GM12864 (cell line): ENCODE data around the gene UBL4A.

Experiments used
- DNase-seq: peaks from one replicate; pipeline ENCODE4 v3.0.0-alpha.2; 2011; ENCODE audit warnings: low read depth
- H3K4me3 ChIP-seq: 2 replicates; pipeline ENCODE4 v1.5.1; 2011; ENCODE audit warnings: mild to moderate bottlenecking, low read depth, low read length, control low read depth
- CTCF ChIP-seq: IDR thresholded peaks from 2 replicates; pipeline ENCODE4 v1.5.1; 2011; ENCODE audit warnings: low read depth, mild to moderate bottlenecking, moderate library complexity, low read length, control low read depth, inconsistent platforms; ENCODE audit errors: missing control alignments

UBL4A gene

DNA sequence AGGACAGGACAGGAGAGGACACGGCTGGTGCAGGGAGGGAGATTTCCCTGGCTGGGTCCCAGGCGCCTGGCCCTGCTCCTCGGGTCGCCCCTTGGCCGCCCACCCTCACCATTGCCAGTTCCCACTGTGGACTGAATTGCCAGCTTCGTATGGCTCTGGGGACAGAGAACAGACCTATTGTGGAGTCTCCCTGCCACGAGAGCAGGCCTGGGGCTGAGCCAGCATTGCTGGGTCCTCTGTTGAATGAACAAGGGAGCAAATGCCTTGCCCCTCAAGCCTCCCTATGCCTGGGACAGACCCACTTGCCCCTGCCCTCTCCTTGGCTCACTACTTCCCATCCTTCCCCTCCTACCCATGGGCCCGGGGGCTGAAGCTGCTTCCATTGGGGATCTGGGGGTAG, 24.0 kb downstream of the UBL4A start:
- TF ChIP-seq CTCF = no peak
- no peak for DNase-seq
- no peak overlapping the region for H3K4me3 ChIP-seq

GRCh38 chrX:154460326-154460725, 26.1 kb downstream of the UBL4A start:
- no peak overlapping the region for H3K4me3 ChIP-seq
- TF ChIP-seq CTCF = no peak
- no peak for DNase-seq

GRCh38 chrX:154459832-154460231, 26.6 kb downstream of the UBL4A start:
- TF ChIP-seq CTCF = no peak
- no peak for DNase-seq
- peak overlapping the region; percentile 75 for H3K4me3 ChIP-seq

DNA sequence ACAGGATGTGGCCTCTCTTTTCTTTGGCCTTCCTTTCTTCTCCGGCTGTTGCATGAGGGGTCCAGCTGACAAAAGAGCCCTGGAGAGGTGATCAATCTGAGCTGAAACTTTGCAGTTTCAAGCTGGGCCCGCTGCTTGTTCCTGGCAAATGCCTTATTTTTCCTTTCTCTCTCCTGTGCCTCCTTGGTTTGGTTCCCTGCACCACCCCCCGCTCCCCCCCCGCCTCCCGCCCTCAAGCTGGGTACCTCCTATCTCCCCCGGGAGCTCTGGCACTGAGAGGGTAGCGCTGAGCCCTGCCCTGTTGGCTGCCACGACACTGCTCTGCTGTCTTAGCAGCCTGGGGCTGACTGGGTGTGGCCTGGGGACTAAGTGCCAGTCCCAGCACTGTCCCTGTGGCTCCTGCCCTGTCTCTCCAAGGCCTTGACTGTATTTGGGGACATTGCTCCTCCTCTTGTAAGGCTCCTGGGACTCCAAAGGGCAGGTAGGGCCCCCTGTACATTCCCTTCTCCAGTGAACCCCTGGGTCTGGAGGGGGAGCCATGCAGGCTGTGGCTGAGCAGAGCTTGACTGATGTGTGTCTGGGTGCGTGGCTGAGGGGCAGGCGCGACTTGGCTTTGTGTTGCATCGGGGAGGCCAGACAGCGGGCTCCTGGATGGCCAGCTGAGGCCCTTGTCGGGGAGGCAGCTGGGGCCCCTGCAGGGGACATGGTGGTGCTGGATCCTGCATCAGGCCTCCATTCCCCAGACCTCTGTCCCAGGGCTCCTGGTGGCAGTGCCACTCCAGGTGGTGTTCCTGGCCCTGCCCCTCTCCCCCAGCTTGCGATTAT, 27.2 kb downstream of the UBL4A start:
- no peak for DNase-seq
- TF ChIP-seq CTCF = no peak

DNA sequence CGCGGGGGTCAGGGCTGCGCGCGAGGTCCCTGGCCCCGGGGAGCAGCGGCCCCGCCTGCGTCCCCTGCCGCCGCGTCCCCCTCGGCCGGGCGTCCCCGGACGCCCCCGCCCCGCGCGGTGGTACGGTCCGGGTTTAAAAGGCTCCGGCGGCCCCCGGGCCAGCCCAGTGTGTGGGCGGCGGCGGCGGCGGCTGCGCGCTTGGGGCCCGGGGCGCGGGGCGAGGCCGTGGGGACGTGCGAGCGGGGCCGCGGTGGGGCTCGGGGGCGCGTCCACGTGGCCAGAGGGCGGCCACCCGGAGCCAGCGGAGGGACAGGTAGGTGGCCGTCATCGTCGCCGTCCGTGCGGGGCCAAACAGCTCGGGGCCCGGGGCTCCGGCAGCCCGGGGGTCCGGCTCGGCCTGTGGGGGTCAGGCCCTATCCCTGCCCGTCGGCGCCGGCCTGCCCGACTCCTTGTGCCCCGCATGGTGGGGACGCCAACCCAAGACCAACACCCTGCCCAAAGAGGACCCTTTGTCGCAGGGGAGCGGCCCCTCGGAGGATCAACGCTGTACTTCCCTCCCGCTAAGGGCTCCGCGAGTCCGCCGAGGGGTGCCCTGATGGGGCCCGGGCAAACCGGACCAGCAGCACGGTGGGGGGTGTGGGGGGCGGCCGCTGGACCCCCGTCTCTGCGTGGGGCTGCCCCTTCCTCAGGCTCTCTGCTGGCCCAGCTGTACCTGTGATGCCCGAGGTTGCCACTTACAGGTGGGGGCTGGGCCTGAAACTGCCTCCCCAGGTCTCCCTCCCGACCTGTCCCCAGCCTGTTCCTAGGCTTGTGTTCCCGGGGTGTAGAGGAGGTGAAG, 28.1 kb downstream of the UBL4A start, which contains the start of gene PLXNA3:
Gene PLXNA3 (plus strand): TSS at position 166 of the 838 bp plus-strand sequence. CDS start 1,903 bp downstream, outside the sequence.
- TF ChIP-seq CTCF = no peak
- no peak for DNase-seq

More for the DNA sequence above, 27.2 kb downstream of the UBL4A start:
- peak overlapping the region; percentile 75 for H3K4me3 ChIP-seq

DNA sequence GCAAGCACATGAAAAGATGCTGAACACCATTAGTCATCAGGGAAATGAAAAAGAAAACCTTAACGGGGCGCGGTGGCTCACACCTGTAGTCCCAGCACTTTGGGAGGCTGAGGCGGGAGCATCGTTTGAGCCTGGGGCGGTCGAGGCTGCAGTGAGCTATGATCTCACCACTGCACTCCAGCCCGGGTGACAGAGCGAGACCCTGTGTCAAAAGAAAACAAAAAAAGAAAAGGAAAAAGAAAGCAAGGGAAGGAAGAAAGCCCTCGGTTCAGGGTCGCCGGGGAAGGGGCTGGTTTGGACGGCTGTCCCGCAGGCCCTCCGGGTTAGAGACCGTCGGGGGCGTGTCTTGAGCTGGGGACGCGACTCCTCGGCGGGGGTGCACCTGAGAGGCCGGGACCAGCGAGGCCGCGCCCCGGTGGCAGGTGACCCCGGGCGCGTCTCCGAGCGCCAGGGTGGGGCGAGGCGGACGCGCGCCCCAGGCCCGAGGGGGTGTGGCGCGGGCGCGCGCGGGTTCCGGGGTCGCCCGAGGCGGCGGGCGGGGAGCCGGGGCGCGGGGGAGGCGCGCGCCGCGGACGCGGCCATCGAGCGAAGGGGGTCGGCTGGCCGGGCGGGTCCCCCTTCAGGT, 28.8 kb downstream of the UBL4A start:
- no peak for TF ChIP-seq CTCF
- no peak for DNase-seq

More for the DNA sequence above, 28.1 kb downstream of the UBL4A start, which contains the start of gene PLXNA3:
- H3K4me3 ChIP-seq = peak within 1 kb of the TSS; percentile 75

More for the DNA sequence above, 28.8 kb downstream of the UBL4A start:
- peak overlapping the region; percentile 51 for H3K4me3 ChIP-seq
